HG03097 (cell line): ENCODE data around the gene FOXJ1.

Source experiments
- ATAC-seq: cut with Tn5 transposase; IDR thresholded peaks from one replicate; pipeline ENCODE4 v1.9.1; 2021; ENCODE audit not compliant: unreplicated experiment, low FRiP score

Gene FOXJ1

GRCh38 chr17:76142039-76142584, 1.1 kb upstream of the FOXJ1 start:
- ATAC-seq, result no peak

- no peak for ATAC-seq
Measured at GRCh38 chr17:76140661-76141211, 309 bp downstream of the FOXJ1 start.

GRCh38 chr17:76139801-76140660, 1.0 kb downstream of the FOXJ1 start:
- no peak for ATAC-seq

- ATAC-seq, result no peak
Measured at GRCh38 chr17:76138896-76139752, 1.9 kb downstream of the FOXJ1 start.

- no peak for ATAC-seq
Measured at GRCh38 chr17:76138234-76138895, 2.7 kb downstream of the FOXJ1 start.

- ATAC-seq, result no peak
Measured at GRCh38 chr17:76137351-76138233, 3.5 kb downstream of the FOXJ1 start.

- ATAC-seq, result no peak
Measured at GRCh38 chr17:76137001-76137350, 4.1 kb downstream of the FOXJ1 start.

GRCh38 chr17:76136276-76137000, 4.6 kb downstream of the FOXJ1 start:
- no peak for ATAC-seq

GRCh38 chr17:76135810-76136188, 5.2 kb downstream of the FOXJ1 start:
- no peak for ATAC-seq

GRCh38 chr17:76134911-76135809, 5.9 kb downstream of the FOXJ1 start:
- ATAC-seq, result no peak

- ATAC-seq, result no peak
Measured at GRCh38 chr17:76132574-76133338, 8.3 kb downstream of the FOXJ1 start.

GRCh38 chr17:76131692-76132573, 9.1 kb downstream of the FOXJ1 start:
- ATAC-seq, result no peak

- no peak for ATAC-seq
Measured at GRCh38 chr17:76131051-76131691, 9.9 kb downstream of the FOXJ1 start.

- ATAC-seq, result no peak
Measured at GRCh38 chr17:76130473-76130872, 10.6 kb downstream of the FOXJ1 start.

GRCh38 chr17:76125922-76126321, 15.1 kb downstream of the FOXJ1 start:
- ATAC-seq, result no peak

GRCh38 chr17:76125391-76125675, 15.7 kb downstream of the FOXJ1 start:
- no peak for ATAC-seq
